ENCODE results near the gene REC8. TPM values are rescaled to one million over a fixed set of nuclear protein-coding genes. Genes with fewer than 3 reads are reported as not detected.

REC8 gene
- total and polyA plus RNA-seq, 10 of the 15 experiments (the other 5 are each of a cell fraction or from before 2014, with no cell fraction given): 4.2 to 76.9 (median 29.1) TPM

- Histone ChIP-seq H3K4me1 (ENCODE audit: control insufficient read depth, insufficient read depth, low read length) (peaks cover 28% of the 10 kb centered on the region), H3K9ac (ENCODE audit: control insufficient read depth, insufficient read depth, low read length) (no peak overlapping the region), H3K27me3 (replicated peaks in 1 of 2; ENCODE audit: control insufficient read depth in 2 of 2, insufficient read depth in 2 of 2, low read length in 1 of 2) (no peaks in the 10 kb centered on the region), H3K4me3 (no peak overlapping the region), H4K20me1 (ENCODE audit: control insufficient read depth, insufficient read depth) (no peaks in the 10 kb centered on the region), H3K9me3 (replicated peaks; ENCODE audit: control insufficient read depth, insufficient read depth, low read length) (no peaks in the 10 kb centered on the region), H2AFZ (ENCODE audit: control insufficient read depth, low read depth, low read length) (no peak overlapping the region), H3K27ac (ENCODE audit: control insufficient read depth, insufficient read depth) (no peak overlapping the region), H3K36me3 (ENCODE audit: control insufficient read depth in 2 of 2, insufficient read depth in 2 of 2, low read length in 1 of 2) (peaks cover 30 to 49% of the 10 kb centered on the region in 2 experiments), H3K4me2 (ENCODE audit: control insufficient read depth, insufficient read depth) (no peak overlapping the region), H3K79me2 (ENCODE audit: control insufficient read depth, insufficient read depth, low read length) (peaks cover 31% of the 10 kb centered on the region)
- BruUV-seq (replicated peaks): no TSS peak
- TF ChIP-seq TCF3 (IDR thresholded peaks at IDR 0.05; ENCODE audit: borderline replicate concordance, insufficient read depth, low read depth, low read length) (no peak), IKZF1 (conservative IDR thresholded peaks at IDR 0.05) (no peak), SMAD5 (IDR thresholded peaks at IDR 0.05; ENCODE audit: low read depth) (peak; percentile 80), CUX1 (IDR thresholded peaks at IDR 0.05; ENCODE audit: insufficient replicate concordance, low read depth, low read length) (no peak), RAD21 (IDR thresholded peaks at IDR 0.05; ENCODE audit: insufficient read depth, low read depth, low read length) (no peak), POLR2A (IDR thresholded peaks at IDR 0.05; ENCODE audit: low read depth, low read length) (peak; percentile 76), POLR2AphosphoS5 (IDR thresholded peaks at IDR 0.05; ENCODE audit: low read length) (peak; percentile 77), HSF1 (IDR thresholded peaks at IDR 0.05; ENCODE audit: low read depth, low read length) (no peak), FOXK2 (IDR thresholded peaks at IDR 0.05) (no peak)
- 98% methylated on average over 3 of the region's 3 CpGs for WGBS (ENCODE audit: insufficient coverage, insufficient replicate concordance, low lambda C conversion rate, missing lambda C conversion rate)
- ChIA-PET POLR2A (interaction anchor here (1.1 kb wide), 1 partner anchor 28 kb away, joined by 3 read pairs; the partner anchor contains the start of gene TM9SF1), SMC1A (ENCODE audit: uncharacterized antibody, unreplicated experiment) (no interaction called here), RAD21 (ENCODE audit: unreplicated experiment) (no interaction called here), CTCF (no interaction called here)
- FAIRE-seq (no peak), ATAC-seq (no peak), DNase-seq (ENCODE audit: low read depth, low spot score) (no peak)
- intact Hi-C loops (cut with micrococcal nuclease; ENCODE audit: unreplicated experiment) (no loop called here), in situ Hi-C loops (cut with MboI) (no loop called here)
These were observed 4.3 kb upstream of the REC8 start for GRCh38 chr14:24167469-24168114.
